KMS-11 (cell line): ENCODE results near the gene RASSF8.

Experiments used
- H2AFZ ChIP-seq: fragments of 200-600 bp; sonication (generic); 2 replicates; pipeline ENCODE4 v1.6.1; 2016; ENCODE audit warnings: antibody characterized with exemption, mixed run types, low read depth
- H3K27ac ChIP-seq: fragments of 200-600 bp; sonication (generic); 2 replicates; pipeline ENCODE4 v1.6.1; 2016; ENCODE audit warnings: mild to moderate bottlenecking, mixed run types
- H3K27me3 ChIP-seq: fragments of 200-600 bp; sonication (generic); 2 replicates; pipeline ENCODE4 v1.6.1; 2017; ENCODE audit warnings: mild to moderate bottlenecking, low read depth, mixed run types, moderate library complexity; ENCODE audit not compliant: insufficient read depth
- H3K36me3 ChIP-seq: fragments of 200-600 bp; sonication (generic); 2 replicates; pipeline ENCODE4 v1.6.1; 2017; ENCODE audit warnings: mild to moderate bottlenecking, mixed run types; ENCODE audit not compliant: insufficient read depth
- H3K4me1 ChIP-seq: fragments of 200-600 bp; sonication (generic); 2 replicates; pipeline ENCODE4 v1.6.1; 2016; ENCODE audit warnings: mild to moderate bottlenecking, low read depth, mixed run types; ENCODE audit not compliant: poor library complexity, severe bottlenecking
- H3K4me2 ChIP-seq: fragments of 200-600 bp; sonication (generic); 2 replicates; pipeline ENCODE4 v1.7.0; 2016; ENCODE audit warnings: mild to moderate bottlenecking, mixed run types
- H3K4me3 ChIP-seq: fragments of 200-600 bp; sonication (generic); IDR thresholded peaks from 2 replicates; pipeline ENCODE4 v1.6.1; 2017; ENCODE audit warnings: low read depth, low read length, mixed read lengths; ENCODE audit not compliant: insufficient read depth
- H3K79me2 ChIP-seq: fragments of 200-600 bp; sonication (generic); 2 replicates; pipeline ENCODE4 v1.6.1; 2016; ENCODE audit warnings: low read depth, mixed run types; ENCODE audit not compliant: insufficient read depth
- H3K9ac ChIP-seq: fragments of 200-600 bp; sonication (generic); 2 replicates; pipeline ENCODE4 v1.6.1; 2016; ENCODE audit warnings: mild to moderate bottlenecking, mixed run types
- H4K20me1 ChIP-seq: fragments of 200-600 bp; sonication (generic); 2 replicates; pipeline ENCODE4 v1.6.1; 2016; ENCODE audit warnings: mild to moderate bottlenecking, mixed run types; ENCODE audit not compliant: insufficient read depth
- CTCF ChIP-seq: fragments of 200-600 bp; sonication (generic); conservative IDR thresholded peaks from 2 replicates; pipeline ENCODE4 v1.6.1; 2017; ENCODE audit warnings: low read depth, mild to moderate bottlenecking, antibody characterized with exemption, low read length, moderate library complexity, mixed read lengths

The RASSF8 gene

GRCh38 chr12:26113853-26114719 lies 155.6 kb downstream of the RASSF8 start:
- peak overlapping the region; percentile 86 for H3K27ac ChIP-seq
- peak; percentile 28; the same call in 1 of the 2 replicates for TF ChIP-seq CTCF
- peaks cover 11% of the 10 kb centered on the region; the same call in 1 of the 2 replicates for H3K79me2 ChIP-seq
- H3K9ac ChIP-seq: peak overlapping the region; percentile 68
- H2AFZ ChIP-seq: peak overlapping the region; percentile 54
- H3K4me2 ChIP-seq: peak overlapping the region; percentile 86
- no peaks in the 10 kb centered on the region for H3K36me3 ChIP-seq
- peaks cover 61% of the 10 kb centered on the region for H3K4me1 ChIP-seq
- H3K4me3 ChIP-seq: no peak overlapping the region
- H3K27me3 ChIP-seq: no peaks in the 10 kb centered on the region
- no peaks in the 10 kb centered on the region for H4K20me1 ChIP-seq

- peaks cover 17% of the 10 kb centered on the region; the same call in 1 of the 2 replicates for H3K79me2 ChIP-seq
- peak overlapping the region; percentile 54 for H2AFZ ChIP-seq
- H3K27me3 ChIP-seq: no peaks in the 10 kb centered on the region
- no peak for TF ChIP-seq CTCF
- H3K4me3 ChIP-seq: no peak overlapping the region
- peaks cover 69% of the 10 kb centered on the region for H3K4me1 ChIP-seq
- no peaks in the 10 kb centered on the region for H3K36me3 ChIP-seq
- peak overlapping the region; percentile 86 for H3K27ac ChIP-seq
- H3K4me2 ChIP-seq: peak overlapping the region; percentile 86
- H3K9ac ChIP-seq: peak overlapping the region; percentile 68
- no peaks in the 10 kb centered on the region for H4K20me1 ChIP-seq
Measured at GRCh38 chr12:26114720-26115401, 156.4 kb downstream of the RASSF8 start.

GRCh38 chr12:26116829-26117715 lies 158.6 kb downstream of the RASSF8 start:
- Histone ChIP-seq H3K27me3 (no peaks in the 10 kb centered on the region), H3K27ac (peak overlapping the region; percentile 61; the same call in 1 of the 2 replicates), H3K4me1 (peaks cover 75% of the 10 kb centered on the region), H3K4me2 (peak overlapping the region; percentile 62), H3K9ac (peak overlapping the region; percentile 29; the same call in 1 of the 2 replicates), H3K4me3 (no peak overlapping the region), H3K79me2 (peaks cover 39% of the 10 kb centered on the region), H2AFZ (no peak overlapping the region), H3K36me3 (no peaks in the 10 kb centered on the region), H4K20me1 (no peaks in the 10 kb centered on the region)
- TF ChIP-seq CTCF: no peak

- no peaks in the 10 kb centered on the region for H3K36me3 ChIP-seq
- no peaks in the 10 kb centered on the region for H3K27me3 ChIP-seq
- no peak overlapping the region for H3K4me3 ChIP-seq
- H3K4me2 ChIP-seq: peak overlapping the region; percentile 62
- H3K4me1 ChIP-seq: peaks cover 65% of the 10 kb centered on the region
- H2AFZ ChIP-seq: no peak overlapping the region
- no peak for TF ChIP-seq CTCF
- peaks cover 45% of the 10 kb centered on the region for H3K79me2 ChIP-seq
- no peaks in the 10 kb centered on the region for H4K20me1 ChIP-seq
- H3K27ac ChIP-seq: peak overlapping the region; percentile 61; the same call in 1 of the 2 replicates
- peak overlapping the region; percentile 29; the same call in 1 of the 2 replicates for H3K9ac ChIP-seq
Measured at GRCh38 chr12:26118308-26118707, 159.8 kb downstream of the RASSF8 start.
